GM12878 (cell line): Measurements from ENCODE around the gene NDE1. TPM values are rescaled to one million over a fixed set of nuclear protein-coding genes. Genes with fewer than 3 reads are reported as not detected.

Source experiments
- ATF2 ChIP-seq: IDR thresholded peaks from 2 replicates; pipeline ENCODE4 v1.6.1; 2012; ENCODE audit warnings: low read length, inconsistent platforms
- ATF7 ChIP-seq: fragments of 450-650 bp; IDR thresholded peaks from 2 replicates; pipeline ENCODE4 v1.6.1; 2016; ENCODE audit warnings: low read depth, mild to moderate bottlenecking
- CBFB ChIP-seq: IDR thresholded peaks from 2 replicates; pipeline ENCODE4 v1.6.1; 2016; ENCODE audit warnings: antibody characterized with exemption, low read depth
- DPF2 ChIP-seq: fragments of 450-650 bp; IDR thresholded peaks from 2 replicates; pipeline ENCODE4 v1.6.1; 2017; ENCODE audit warnings: mild to moderate bottlenecking
- E2F4 ChIP-seq: IDR thresholded peaks from 2 replicates; pipeline ENCODE4 v1.6.1; 2012; ENCODE audit warnings: low read depth, low read length, improper control_type of control experiment
- HDAC2 ChIP-seq: fragments of 200-600 bp; sonication (generic); IDR thresholded peaks from 2 replicates; pipeline ENCODE4 v1.6.1; 2017
- HDGF ChIP-seq: fragments of 450-650 bp; IDR thresholded peaks from 2 replicates; pipeline ENCODE4 v1.6.1; 2016; ENCODE audit warnings: antibody characterized with exemption
- KDM1A ChIP-seq: fragments of 200-600 bp; sonication (generic); IDR thresholded peaks from 2 replicates; pipeline ENCODE4 v1.6.1; 2016; ENCODE audit warnings: borderline replicate concordance
- POU2F2 ChIP-seq: IDR thresholded peaks from 3 replicates; pipeline ENCODE4 v1.6.1; 2011; ENCODE audit warnings: low read depth, mild to moderate bottlenecking, low read length, borderline replicate concordance
- polyA plus RNA-seq, 11 experiments: library from polyadenylated mRNA; depleted of rRNA in 4 of 11; unstranded in 6 of 11; stranded (reverse) in 5 of 11; fragments of >200 nt; fragmentation: Nextera tagmentation in 4 of 11; fragmentation: Illumina TruSeq in 1 of 11; extraction: Ambion mirVana in 4 of 11; extraction: Trizol in 1 of 11; gene quantifications; 1 replicate in 1 of 11; 2 replicates in 10 of 11; pipeline versions ENCODE4 v1.2.1 to v1.2.3, GENCODE V29; 2011 to 2016; ENCODE audit warnings: inconsistent platforms in 2 of 11, missing spikeins in 2 of 11, low read depth in 1 of 11
- total RNA-seq, 4 experiments: library from RNA; depleted of rRNA in 3 of 4; stranded (reverse); fragments of >200 nt in 3 of 4; fragmentation: Illumina TruSeq in 1 of 4; extraction: Trizol in 1 of 4; gene quantifications; 2 replicates each; pipeline versions ENCODE4 v1.2.1 to v1.2.3, GENCODE V29; 2013 to 2021
- TF ChIP-seq, protein P1 (sequence below): fragments of 450-650 bp; IDR thresholded peaks from 2 replicates; pipeline ENCODE4 v1.6.1; 2017; ENCODE audit warnings: borderline replicate concordance

Gene NDE1
- total and polyA plus RNA-seq, 10 of the 15 experiments (the other 5 are each of a cell fraction or from before 2014, with no cell fraction given): 5.7 to 148 (median 87.8) TPM

- TF ChIP-seq ATF2 (no peak), DPF2 (peak; percentile 66), HDGF (no peak), CBFB (no peak), POU2F2 (no peak), KDM1A (no peak), HDAC2 (no peak), E2F4 (no peak), ATF7 (no peak)
- TF ChIP-seq, protein P1, sequence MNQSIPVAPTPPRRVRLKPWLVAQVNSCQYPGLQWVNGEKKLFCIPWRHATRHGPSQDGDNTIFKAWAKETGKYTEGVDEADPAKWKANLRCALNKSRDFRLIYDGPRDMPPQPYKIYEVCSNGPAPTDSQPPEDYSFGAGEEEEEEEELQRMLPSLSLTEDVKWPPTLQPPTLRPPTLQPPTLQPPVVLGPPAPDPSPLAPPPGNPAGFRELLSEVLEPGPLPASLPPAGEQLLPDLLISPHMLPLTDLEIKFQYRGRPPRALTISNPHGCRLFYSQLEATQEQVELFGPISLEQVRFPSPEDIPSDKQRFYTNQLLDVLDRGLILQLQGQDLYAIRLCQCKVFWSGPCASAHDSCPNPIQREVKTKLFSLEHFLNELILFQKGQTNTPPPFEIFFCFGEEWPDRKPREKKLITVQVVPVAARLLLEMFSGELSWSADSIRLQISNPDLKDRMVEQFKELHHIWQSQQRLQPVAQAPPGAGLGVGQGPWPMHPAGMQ: no peak
These were observed 10.9 kb upstream of the NDE1 start (continued) for GRCh38 chr16:15639061-15639568.
